ENCODE results near the gene ASPSCR1. TPM values are rescaled to one million over a fixed set of nuclear protein-coding genes. Genes with fewer than 3 reads are reported as not detected.

ASPSCR1 gene
- total RNA-seq, 4 donors from 2014 or later: 21.0 to 61.7 (median 41.3) TPM

GRCh38 chr17:81947189-81947588 is 30.2 kb upstream of the ASPSCR1 start, which contains the start of gene MYADML2:
MYADML2 (minus strand) TSS chr17:81947233; CDS start chr17:81941741, 5,492 bp downstream.
- TF ChIP-seq POLR2AphosphoS5 (IDR thresholded peaks at IDR 0.05) (no peak), POLR2A (IDR thresholded peaks at IDR 0.05) (no peak), EP300 (IDR thresholded peaks at IDR 0.05; ENCODE audit: low read depth) (no peak), CTCF (IDR thresholded peaks at IDR 0.05) (no peak)
- in situ Hi-C loops (cut with MboI; ENCODE audit: low pct_ligation_motif_present in 1 of 4, low pct_unique_long_range_greater_than_20kb in 1 of 4, low sequenced_read_pairs in 3 of 4): no loop called here
- H3K36me3 ChIP-seq: no peaks in the 10 kb centered on the region
- no peaks in the 10 kb centered on the region for H3K4me1 ChIP-seq
- no peak within 1 kb of the TSS for H3K27ac ChIP-seq
- H3K9me3 ChIP-seq: no peaks in the 10 kb centered on the region
- DNase-seq: no peak
- intact Hi-C loops (cut with DNase I; ENCODE audit: low total_unique reads): no loop called here
- 40 to 81% methylated on average over 1 to 13 of the region's 13 CpGs for WGBS, 2 donors (ENCODE audit: low coverage in 1 of 2)
- peaks cover 19% of the 10 kb centered on the region for H3K27me3 ChIP-seq
- no peak within 1 kb of the TSS for H3K4me3 ChIP-seq

- 77 to 93% methylated on average over 2 to 17 of the region's 17 CpGs for WGBS, 2 donors (ENCODE audit: low coverage in 1 of 2)
- TF ChIP-seq CTCF (IDR thresholded peaks at IDR 0.05) (no peak), EP300 (IDR thresholded peaks at IDR 0.05; ENCODE audit: low read depth) (no peak), POLR2AphosphoS5 (IDR thresholded peaks at IDR 0.05) (no peak), POLR2A (IDR thresholded peaks at IDR 0.05) (no peak)
- Histone ChIP-seq H3K9me3 (no peaks in the 10 kb centered on the region), H3K4me3 (no peak overlapping the region), H3K36me3 (no peaks in the 10 kb centered on the region), H3K4me1 (no peaks in the 10 kb centered on the region), H3K27ac (no peak overlapping the region), H3K27me3 (peaks cover 7% of the 10 kb centered on the region)
- in situ Hi-C loops (cut with MboI; ENCODE audit: low pct_ligation_motif_present in 1 of 4, low pct_unique_long_range_greater_than_20kb in 1 of 4, low sequenced_read_pairs in 3 of 4): no loop called here
- DNase-seq: no peak
- intact Hi-C loops (cut with DNase I; ENCODE audit: low total_unique reads): no loop called here
Measured at GRCh38 chr17:81948635-81949378, 28.6 kb upstream of the ASPSCR1 start.

- in situ Hi-C loops (cut with MboI; ENCODE audit: low pct_ligation_motif_present in 1 of 4, low pct_unique_long_range_greater_than_20kb in 1 of 4, low sequenced_read_pairs in 3 of 4) (loop anchor here in 1 of 4 donors (25.0 kb wide), 1 partner anchor 212 kb away; no protein-coding TSS in a partner anchor), intact Hi-C loops (cut with DNase I; ENCODE audit: low total_unique reads) (no loop called here)
- H3K27me3 ChIP-seq: no peaks in the 10 kb centered on the region
- WGBS, 2 donors (ENCODE audit: low coverage in 1 of 2): 69 to 79% methylated on average over 7 to 15 of the region's 15 CpGs
- no peak for TF ChIP-seq EP300 (IDR thresholded peaks at IDR 0.05; ENCODE audit: low read depth)
- no peak for TF ChIP-seq POLR2AphosphoS5 (IDR thresholded peaks at IDR 0.05)
- no peak for TF ChIP-seq CTCF (IDR thresholded peaks at IDR 0.05)
- TF ChIP-seq POLR2A (IDR thresholded peaks at IDR 0.05): no peak
- no peaks in the 10 kb centered on the region for H3K36me3 ChIP-seq
- no peaks in the 10 kb centered on the region for H3K9me3 ChIP-seq
- H3K27ac ChIP-seq: no peak overlapping the region
- no peak for DNase-seq
- H3K4me1 ChIP-seq: no peaks in the 10 kb centered on the region
- H3K4me3 ChIP-seq: no peak overlapping the region
Measured at GRCh38 chr17:81950501-81950900, 26.9 kb upstream of the ASPSCR1 start.

GRCh38 chr17:81951785-81952684 is 25.4 kb upstream of the ASPSCR1 start:
- WGBS, 2 donors (ENCODE audit: low coverage in 1 of 2): 35 to 48% methylated on average over 5 to 13 of the region's 13 CpGs
- no peaks in the 10 kb centered on the region for H3K9me3 ChIP-seq
- TF ChIP-seq CTCF (IDR thresholded peaks at IDR 0.05) (no peak), EP300 (IDR thresholded peaks at IDR 0.05; ENCODE audit: low read depth) (no peak), POLR2AphosphoS5 (IDR thresholded peaks at IDR 0.05) (no peak), POLR2A (IDR thresholded peaks at IDR 0.05) (no peak)
- H3K4me1 ChIP-seq: no peaks in the 10 kb centered on the region
- no peak overlapping the region for H3K4me3 ChIP-seq
- no peaks in the 10 kb centered on the region for H3K36me3 ChIP-seq
- H3K27me3 ChIP-seq: peaks cover 6% of the 10 kb centered on the region
- no peak for DNase-seq
- in situ Hi-C loops (cut with MboI; ENCODE audit: low pct_ligation_motif_present in 1 of 4, low pct_unique_long_range_greater_than_20kb in 1 of 4, low sequenced_read_pairs in 3 of 4) (loop anchor here in 1 of 4 donors (25.0 kb wide), 1 partner anchor 210 kb away; no protein-coding TSS in a partner anchor), intact Hi-C loops (cut with DNase I; ENCODE audit: low total_unique reads) (no loop called here)
- H3K27ac ChIP-seq: no peak overlapping the region

Data from transverse colon (tissue), 4 donors.